Measurements from ENCODE around the gene PPP1R3G. TPM values are rescaled to one million over a fixed set of nuclear protein-coding genes. Genes with fewer than 3 reads are reported as not detected.
A peak's percentile ranks its signal among the peaks of the same experiment; 100 is the strongest.

PPP1R3G gene
- total and polyA plus RNA-seq, 2 of the 13 experiments (the other 11 are each of a cell fraction or from before 2014, with no cell fraction given): 1.2 to 1.3 TPM

- no peak for TF ChIP-seq ZNF275 (CRISPR knock-in tag; IDR thresholded peaks at IDR 0.05; ENCODE audit: borderline replicate concordance)
- TF ChIP-seq DRAP1 (CRISPR knock-in tag; IDR thresholded peaks at IDR 0.05): peak; percentile 55
- no peak for TF ChIP-seq NFE2L1 (CRISPR knock-in tag; IDR thresholded peaks at IDR 0.05; ENCODE audit: borderline replicate concordance)
- no peak for TF ChIP-seq DBP (CRISPR knock-in tag; IDR thresholded peaks at IDR 0.05; ENCODE audit: not compliant biosample characterization)
- TF ChIP-seq ZNF180 (CRISPR knock-in tag; IDR thresholded peaks at IDR 0.05; ENCODE audit: borderline replicate concordance, low read depth): no peak
- no peak for TF ChIP-seq HMG20B (CRISPR knock-in tag; conservative IDR thresholded peaks at IDR 0.05)
- TF ChIP-seq ZNF354B (CRISPR knock-in tag; IDR thresholded peaks at IDR 0.05): no peak
- peak; percentile 90 for TF ChIP-seq ZBTB43 (CRISPR knock-in tag; conservative IDR thresholded peaks at IDR 0.05)
- TF ChIP-seq ZBTB8A (CRISPR knock-in tag; IDR thresholded peaks at IDR 0.05; ENCODE audit: borderline replicate concordance, low read depth): no peak
- TF ChIP-seq ZBED4 (CRISPR knock-in tag; IDR thresholded peaks at IDR 0.05; ENCODE audit: borderline replicate concordance): no peak
- TF ChIP-seq POGZ (CRISPR knock-in tag; IDR thresholded peaks at IDR 0.05): peak; percentile 96
- TF ChIP-seq SRY (CRISPR knock-in tag; IDR thresholded peaks at IDR 0.05): no peak
- no peak for TF ChIP-seq U2AF2 (IDR thresholded peaks at IDR 0.05; ENCODE audit: low read depth, low read length)
- no peak for TF ChIP-seq GTF2F1 (IDR thresholded peaks at IDR 0.05; ENCODE audit: low read length)
- no peak for TF ChIP-seq HDAC6 (IDR thresholded peaks at IDR 0.05; ENCODE audit: low read depth, low read length)
- TF ChIP-seq ZNF747 (CRISPR knock-in tag; IDR thresholded peaks at IDR 0.05; ENCODE audit: borderline replicate concordance): no peak; the same call in 1 of the 2 replicates
- TF ChIP-seq ZSCAN25 (CRISPR knock-in tag; IDR thresholded peaks at IDR 0.05): no peak
- TF ChIP-seq HNRNPH1 (optimal IDR thresholded peaks at IDR 0.05; ENCODE audit: low read depth, low read length): no peak
- TF ChIP-seq TEAD3 (CRISPR knock-in tag; optimal IDR thresholded peaks at IDR 0.05; ENCODE audit: borderline replicate concordance): peak; percentile 96
- TF ChIP-seq MXD4 (CRISPR knock-in tag; IDR thresholded peaks at IDR 0.05): peak; percentile 36; the same call in 1 of the 2 replicates
- no peak for TF ChIP-seq ZNF282 (IDR thresholded peaks at IDR 0.05; ENCODE audit: partially characterized antibody)
- no peak for TF ChIP-seq ZIK1 (CRISPR knock-in tag; IDR thresholded peaks at IDR 0.05; ENCODE audit: borderline replicate concordance, low read depth)
- no peak for TF ChIP-seq PLRG1 (conservative IDR thresholded peaks at IDR 0.05)
Measured at GRCh38 chr6:5059036-5059896, 25.9 kb upstream of the PPP1R3G start (continued).
